GM15510 (cell line): ENCODE data around the gene POU2AF1.
A peak's percentile ranks its signal among the peaks of the same experiment; 100 is the strongest.

Experiments used
- POLR2A ChIP-seq: IDR thresholded peaks from 3 replicates; pipeline ENCODE4 v1.6.1; 2011; ENCODE audit warnings: borderline replicate concordance; ENCODE audit not compliant: insufficient read length; ENCODE audit errors: extremely low read depth

POU2AF1 gene, protein sequence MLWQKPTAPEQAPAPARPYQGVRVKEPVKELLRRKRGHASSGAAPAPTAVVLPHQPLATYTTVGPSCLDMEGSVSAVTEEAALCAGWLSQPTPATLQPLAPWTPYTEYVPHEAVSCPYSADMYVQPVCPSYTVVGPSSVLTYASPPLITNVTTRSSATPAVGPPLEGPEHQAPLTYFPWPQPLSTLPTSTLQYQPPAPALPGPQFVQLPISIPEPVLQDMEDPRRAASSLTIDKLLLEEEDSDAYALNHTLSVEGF

DNA sequence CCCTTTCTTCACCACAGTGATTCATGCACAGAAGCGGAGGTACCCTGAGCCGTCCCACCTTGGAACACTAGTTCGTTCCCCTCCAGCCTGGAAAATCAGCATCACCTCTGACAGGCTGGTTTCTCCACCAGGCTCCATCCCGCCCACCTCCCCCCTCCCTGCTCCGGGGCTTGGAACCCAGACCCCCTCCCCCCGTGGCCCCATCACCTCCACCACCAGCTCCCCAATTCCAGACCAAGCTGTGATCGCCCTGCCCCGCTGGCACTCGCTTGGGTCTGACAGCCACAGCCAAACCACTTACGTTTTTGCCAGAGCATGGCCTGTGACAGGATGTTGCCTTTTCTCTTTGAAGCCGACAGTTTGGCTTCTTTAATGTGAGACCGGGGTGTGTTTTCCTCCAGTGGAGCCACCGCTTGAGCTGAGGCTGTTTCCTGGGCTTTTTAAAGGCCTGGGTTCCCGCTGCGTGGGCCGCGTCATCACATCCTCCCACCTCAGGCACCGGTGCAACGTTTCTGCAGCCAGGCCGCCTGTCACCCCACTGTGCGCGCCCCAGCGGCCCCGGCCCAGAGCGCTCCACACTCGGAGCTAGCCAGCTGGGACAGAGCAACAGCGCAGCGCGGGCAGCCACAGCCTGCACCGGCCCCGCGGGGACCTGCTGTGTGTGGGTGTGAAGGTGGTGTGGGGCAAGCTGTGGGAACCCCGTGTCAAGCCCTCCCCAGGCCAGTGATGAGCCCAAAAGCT lies at the start of gene POU2AF1:
TSS of gene POU2AF1 (minus strand) at position 415 of the 741 bp plus-strand sequence. CDS start at position 317, 98 bp downstream.
- TF ChIP-seq POLR2A, result peak; percentile 92

DNA sequence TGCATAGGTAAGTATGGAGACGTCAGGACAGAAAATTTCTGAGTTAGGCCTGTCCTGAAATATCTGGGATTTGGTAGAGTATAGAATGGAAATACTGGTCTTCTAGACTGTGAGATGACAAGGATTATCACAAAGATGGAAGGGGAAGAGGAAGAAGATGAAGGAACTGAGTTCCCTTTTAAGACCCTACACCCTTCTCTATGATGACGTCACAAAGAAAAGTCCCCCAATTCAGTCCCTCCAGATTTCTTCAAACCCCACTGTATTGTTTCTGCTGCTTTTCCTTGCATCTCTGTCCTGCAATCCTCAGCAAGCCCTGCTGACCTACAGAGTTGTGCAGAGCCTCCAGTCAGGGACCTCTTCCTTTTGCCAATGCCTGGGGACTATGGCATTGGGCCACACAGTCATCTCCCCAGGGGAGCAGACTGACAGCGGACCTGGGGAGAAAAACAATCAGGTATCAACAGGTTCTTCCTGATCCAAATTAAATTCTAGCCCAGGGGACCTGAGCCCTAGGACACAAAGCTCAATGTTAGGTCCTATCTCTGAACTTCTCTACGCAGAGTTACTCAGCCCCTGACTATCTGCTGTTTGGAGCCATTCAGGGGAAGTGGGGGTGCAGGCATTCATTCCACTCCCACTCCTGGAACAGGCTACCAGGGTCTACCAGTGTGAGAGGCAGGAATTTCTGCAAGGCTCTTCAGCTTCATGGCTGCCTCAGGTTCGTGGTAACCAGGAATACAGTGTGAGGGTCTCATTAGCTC lies 49.2 kb upstream of the POU2AF1 start:
- TF ChIP-seq POLR2A, result no peak

DNA sequence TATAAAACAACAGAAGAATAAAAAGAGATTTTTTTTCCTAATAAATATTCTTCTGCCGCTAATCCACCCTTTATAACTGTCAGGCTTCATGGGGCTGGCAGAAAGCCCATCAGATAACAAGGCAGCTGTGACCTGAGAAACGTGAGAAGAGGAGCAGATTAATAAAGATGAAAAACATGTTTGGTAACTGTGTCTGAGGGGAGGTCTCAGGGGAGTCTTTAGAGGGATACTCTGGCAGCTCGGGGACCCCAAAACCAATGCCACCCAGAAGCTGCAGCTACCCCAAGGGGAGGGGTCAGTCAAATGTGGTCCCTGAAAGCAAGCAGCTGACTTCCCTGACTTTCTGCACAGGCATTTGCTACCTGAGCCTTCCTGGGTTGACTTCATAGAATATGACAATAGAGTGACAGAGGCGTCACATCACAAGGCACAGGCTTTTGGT lies 48.4 kb upstream of the POU2AF1 start:
- no peak for TF ChIP-seq POLR2A

DNA sequence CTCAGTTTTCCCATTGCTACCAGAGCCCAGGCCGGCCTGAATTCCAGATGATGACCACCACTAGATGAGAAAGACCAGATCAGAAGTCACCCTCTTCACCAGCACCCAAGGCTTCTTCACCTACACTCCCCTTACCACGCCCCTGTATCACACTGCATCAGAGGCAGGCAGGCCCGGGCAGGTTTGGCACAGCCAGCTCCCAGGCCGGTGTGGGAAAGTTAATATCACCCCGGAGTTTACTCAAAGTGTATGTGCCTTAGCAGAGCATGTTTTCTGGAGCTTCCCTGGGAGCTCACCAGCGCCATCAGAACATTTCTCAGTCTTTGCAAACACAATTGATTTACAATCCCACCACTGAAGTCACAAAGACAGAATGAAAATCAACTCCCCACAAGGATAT lies 47.5 kb upstream of the POU2AF1 start:
- no peak for TF ChIP-seq POLR2A

DNA sequence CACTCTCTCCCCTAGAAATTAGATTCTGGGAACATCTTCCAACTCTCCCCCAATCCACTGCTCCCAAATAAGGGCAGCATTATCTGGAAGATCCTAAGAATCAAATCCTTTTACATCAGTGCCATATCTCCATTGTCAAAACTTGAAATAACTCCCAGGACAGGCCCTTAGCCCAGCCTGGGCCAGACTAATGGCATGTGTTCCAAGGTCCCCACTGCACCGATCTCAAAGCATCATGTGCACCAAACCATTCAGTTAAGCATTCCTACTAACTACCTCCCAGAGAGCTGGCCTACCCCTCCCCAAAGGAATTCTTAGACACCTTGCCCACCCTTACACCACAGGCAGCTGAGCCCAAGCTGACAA lies 44.2 kb upstream of the POU2AF1 start:
- no peak for TF ChIP-seq POLR2A

DNA sequence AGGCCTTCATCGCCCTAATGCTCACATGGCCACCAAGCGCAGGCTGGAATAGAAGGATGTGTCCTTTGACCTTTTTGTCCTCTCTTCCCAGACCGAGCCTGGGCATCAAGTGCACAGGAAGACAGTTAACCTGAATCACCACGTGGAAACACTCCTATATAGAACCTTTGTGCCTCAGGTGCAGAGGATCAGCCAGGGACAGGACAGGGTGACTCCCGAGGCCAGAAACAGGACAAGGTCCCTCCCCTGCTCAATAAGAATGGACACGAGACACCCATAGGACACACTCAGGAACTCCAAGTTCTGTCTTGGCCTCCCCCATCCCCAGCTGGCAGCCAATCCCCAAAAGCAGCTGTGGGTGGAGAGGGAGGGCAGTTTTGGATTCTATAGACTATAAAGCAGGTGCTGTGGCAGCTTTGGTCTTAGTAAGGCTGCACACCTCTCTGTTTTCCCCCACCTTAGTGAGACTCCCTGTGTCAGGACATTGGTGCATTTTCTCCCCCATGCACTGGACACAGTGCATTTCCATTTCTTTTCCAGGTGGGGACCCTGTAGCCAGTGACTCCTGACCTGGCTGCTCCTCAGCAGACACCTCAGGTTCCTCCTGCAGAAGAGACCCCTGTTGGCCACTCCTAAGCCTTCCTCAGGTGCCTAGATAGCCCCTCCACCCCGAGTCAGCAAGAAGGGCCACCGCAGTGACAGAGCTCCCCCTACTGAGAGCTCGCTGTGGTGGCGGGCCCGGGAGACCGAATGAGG lies 43.6 kb upstream of the POU2AF1 start:
- TF ChIP-seq POLR2A, result no peak

DNA sequence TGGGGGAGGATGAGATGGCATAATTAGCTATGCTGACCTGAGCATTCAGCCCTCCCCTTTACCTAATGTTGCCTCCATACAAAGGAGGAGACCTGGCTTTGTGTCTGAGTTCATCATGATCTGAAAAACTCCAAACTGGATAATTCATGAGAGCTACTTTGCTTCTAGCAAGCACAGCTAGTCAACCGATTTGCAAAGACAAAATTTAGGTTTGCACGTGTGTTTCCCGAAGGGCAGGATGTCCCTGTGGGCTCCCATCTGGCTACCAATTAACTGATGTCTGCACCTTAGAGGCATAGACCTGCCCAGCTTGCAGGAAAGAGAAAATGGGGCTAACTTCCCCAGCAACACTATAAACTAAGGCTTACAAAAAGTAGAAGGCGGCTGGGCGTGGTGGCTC lies 42.2 kb upstream of the POU2AF1 start:
- no peak for TF ChIP-seq POLR2A

DNA sequence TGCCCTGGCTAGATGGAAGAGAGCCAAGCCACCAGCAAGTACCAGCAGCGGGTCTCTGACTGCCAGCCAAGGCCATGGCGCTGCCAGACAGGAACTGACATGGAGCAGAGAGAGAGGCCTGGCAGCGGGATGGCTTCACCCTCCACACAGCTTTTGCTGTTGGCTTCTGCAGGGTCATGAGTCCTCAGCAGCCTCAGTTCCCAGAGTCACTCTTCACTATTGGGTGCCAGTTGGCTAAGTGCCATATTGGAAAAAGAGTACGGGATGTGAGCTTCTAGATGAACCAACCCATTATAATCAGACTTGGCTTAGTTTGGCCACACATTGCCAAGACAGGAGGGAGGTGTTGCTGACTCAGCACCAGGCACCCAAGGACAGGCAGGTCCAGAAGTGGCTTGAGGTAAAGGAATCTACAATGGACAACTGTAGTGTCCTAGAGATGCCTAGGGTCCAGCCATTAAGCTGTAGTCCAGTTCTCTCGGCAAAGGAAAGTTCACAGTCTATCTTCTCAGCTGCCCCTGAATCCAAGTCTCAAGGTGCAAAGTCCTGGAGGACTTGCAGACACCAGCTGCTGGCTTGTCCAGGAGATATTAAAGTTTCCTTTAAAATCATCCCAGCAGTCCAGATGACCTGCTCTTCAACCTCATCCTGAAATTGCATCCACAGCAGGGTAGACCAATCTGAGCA lies 40.7 kb upstream of the POU2AF1 start:
- TF ChIP-seq POLR2A, result no peak

DNA sequence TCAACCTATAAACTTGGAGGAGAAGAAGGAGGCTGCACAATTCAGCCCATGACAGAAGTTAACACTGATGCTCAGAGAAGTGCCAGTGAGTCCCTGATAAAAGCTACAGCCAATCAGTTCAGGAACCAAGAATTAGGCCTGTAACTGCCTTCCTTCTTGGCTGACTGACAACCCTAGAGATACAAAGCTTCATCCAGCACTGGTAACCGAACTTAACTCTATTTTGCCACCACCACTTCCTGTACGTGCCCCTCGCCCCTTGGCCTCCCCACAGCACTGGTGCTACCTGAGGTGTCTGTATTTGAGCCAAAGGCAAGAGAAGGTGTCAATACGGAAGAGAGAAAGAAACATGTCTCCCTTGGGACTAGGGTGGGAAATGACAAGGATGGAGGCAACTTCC lies 40.1 kb upstream of the POU2AF1 start:
- no peak for TF ChIP-seq POLR2A

DNA sequence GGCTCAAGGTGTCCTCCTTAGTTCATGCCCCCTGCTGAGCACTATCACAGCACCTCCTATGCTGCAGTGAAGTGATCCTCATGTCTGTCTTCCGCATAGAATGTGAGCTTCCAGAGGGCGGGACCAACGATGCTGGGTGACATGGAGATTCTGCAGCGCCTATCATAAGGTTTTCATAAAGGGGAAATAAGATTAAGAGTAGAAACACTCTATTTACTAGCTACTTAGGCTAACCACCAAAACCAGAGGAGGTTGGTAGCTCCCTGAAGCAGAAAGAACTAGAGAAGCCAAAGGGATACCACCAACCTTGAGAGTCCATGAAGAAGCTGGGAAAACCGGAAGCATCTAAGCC lies 39.3 kb upstream of the POU2AF1 start:
- no peak for TF ChIP-seq POLR2A

DNA sequence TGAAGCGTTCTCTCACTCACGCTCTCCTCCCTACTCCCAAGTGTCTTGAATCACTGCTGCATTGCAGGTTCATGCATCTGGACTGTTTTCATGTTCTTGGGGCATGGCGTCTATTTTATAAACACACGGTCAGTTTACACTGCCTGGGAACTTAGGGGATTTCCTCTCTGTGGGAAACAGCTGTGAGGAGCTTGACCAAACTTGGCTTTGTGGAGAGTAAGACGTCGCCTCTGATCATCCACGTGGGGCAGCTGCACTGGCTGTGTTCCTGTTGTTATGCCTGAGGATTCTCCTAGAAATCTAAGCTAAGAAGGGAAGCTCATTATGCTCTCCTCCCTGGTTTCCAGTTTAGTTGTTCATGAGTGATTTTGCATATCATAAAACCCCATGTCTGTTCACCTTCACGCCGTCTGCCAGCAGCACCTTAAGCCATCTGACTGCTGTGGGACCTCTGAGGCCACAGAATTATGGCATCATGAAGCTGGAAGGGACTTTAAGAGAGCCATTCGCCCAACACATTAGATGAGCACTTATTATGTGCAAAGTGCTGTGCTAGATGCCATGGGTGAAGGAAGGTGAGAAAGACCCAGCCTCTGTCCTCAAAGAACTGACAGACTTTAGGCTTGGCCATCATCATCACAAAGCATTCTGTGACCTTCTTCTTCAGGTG lies 38.8 kb upstream of the POU2AF1 start:
- TF ChIP-seq POLR2A, result no peak

DNA sequence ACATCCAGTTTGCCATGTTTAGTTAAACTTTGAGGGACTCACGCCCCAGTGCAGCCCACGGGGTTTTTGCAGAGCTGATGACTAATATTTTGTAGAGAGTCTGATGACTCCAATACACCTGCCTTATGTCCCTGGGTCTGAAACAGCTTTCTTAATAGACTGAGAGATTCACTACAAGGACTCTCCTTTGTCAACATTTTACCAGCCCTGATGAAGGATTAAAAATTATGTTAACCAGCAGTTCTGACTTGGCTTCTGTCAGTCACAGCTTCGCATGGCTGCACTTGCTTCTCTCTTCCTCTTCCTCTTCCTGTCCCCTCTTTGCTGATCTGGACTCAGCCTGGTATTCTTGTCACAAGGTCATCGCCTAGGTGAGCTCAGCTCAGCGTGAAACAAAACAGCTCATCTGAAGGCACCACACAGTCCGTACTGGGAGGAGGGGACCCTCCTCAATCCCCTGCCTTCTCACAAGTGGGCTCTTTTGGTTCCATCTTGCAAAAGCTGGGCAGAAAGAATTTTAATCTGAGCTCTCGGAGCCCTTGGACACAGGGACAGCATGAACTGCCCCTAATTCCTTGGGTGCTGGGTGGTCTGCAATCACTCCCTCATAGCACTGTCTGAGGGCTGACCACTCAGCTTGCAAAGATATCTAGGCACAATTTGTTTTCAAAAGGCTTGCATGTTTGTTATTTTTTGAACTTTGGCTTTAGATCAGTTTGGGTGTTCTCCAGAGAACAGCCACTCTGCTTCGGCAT lies 38.1 kb upstream of the POU2AF1 start:
- peak; percentile 26 for TF ChIP-seq POLR2A

DNA sequence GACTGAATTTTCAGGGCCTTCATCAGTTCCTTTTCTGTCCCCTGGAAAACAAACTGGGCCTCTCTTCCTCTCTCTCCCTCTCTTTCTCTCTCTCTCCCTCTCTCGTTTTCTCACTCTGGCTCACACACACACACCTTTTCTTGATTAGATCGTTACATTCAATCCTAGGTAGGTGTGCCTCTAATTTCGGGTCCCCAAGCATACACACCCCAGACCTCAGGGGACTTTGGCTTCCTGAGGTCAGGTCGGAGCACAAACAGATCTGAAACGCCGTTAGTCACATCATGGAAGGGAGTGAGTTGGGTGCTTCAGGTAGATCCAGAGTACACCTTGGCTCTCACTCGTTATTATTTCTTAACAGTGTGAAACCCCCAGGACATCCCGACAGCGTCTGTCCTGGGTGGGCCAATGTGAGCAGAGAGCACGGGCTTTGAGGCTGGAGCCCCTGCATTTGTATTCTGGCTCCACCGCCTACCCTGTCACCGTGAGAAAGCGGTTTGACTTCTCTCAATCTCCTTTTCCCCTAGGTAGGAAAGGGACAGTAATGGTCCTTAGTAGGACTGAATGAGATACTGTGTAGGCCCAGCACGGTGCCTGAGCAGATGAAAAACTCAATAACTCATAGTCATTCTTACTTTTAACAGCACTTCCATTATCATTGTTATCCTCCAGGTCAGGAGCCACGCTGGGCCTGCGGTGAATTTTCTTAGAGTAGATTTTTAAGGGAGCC lies 37.3 kb upstream of the POU2AF1 start:
- TF ChIP-seq POLR2A, result no peak

DNA sequence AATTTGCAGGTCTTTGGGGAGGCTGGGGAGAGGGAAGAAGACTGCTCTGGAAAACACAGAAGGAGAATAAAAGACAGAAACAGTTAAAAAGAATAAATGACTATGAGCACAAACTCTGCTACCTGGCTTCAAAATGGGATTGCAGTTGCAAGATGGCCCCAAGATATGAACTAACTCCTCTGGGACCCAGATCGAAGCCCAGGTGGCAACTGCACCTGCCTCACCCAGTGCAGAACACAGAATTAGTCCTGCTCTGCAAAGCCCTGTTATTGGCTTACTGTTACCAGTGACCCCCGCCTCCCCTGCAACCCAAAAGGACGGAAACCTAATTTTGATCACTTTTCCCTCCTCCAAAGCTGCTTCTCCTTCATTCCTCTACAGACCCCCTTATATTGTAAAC lies 35.9 kb upstream of the POU2AF1 start:
- no peak for TF ChIP-seq POLR2A
